Smooth muscle cell (in vitro differentiated cells): Measurements from ENCODE around the gene ADAMTSL2. TPM values are rescaled to one million over a fixed set of nuclear protein-coding genes. Genes with fewer than 3 reads are reported as not detected.

Experiments used
- DNase-seq: peaks from one replicate; lab custom pipeline; 2025; ENCODE audit not compliant: unreplicated experiment; lab: John Stamatoyannopoulos, UW
- H2AFZ ChIP-seq: fragments of 200-600 bp; sonication (generic); 2 replicates; pipeline ENCODE4 v1.6.0; 2016; ENCODE audit warnings: antibody characterized with exemption, low read depth, mild to moderate bottlenecking
- H3F3A ChIP-seq: fragments of 200-600 bp; sonication (generic); 2 replicates; pipeline ENCODE4 v1.6.0; 2017; ENCODE audit warnings: antibody characterized with exemption, low read depth
- H3K27ac ChIP-seq: fragments of 200-600 bp; sonication (generic); 2 replicates; pipeline ENCODE4 v1.5.1; 2016; ENCODE audit warnings: low read depth, mild to moderate bottlenecking
- H3K27me3 ChIP-seq: fragments of 200-600 bp; sonication (generic); 2 replicates; pipeline ENCODE4 v1.6.1; 2016; ENCODE audit warnings: low read depth, mild to moderate bottlenecking
- H3K36me3 ChIP-seq: fragments of 200-600 bp; sonication (generic); 2 replicates; pipeline ENCODE4 v1.5.1; 2016; ENCODE audit warnings: low read depth
- H3K4me1 ChIP-seq: fragments of 200-600 bp; sonication (generic); 2 replicates; pipeline ENCODE4 v1.5.1; 2016; ENCODE audit warnings: low read depth
- H3K4me2 ChIP-seq: fragments of 200-600 bp; sonication (generic); 2 replicates; pipeline ENCODE4 v1.6.0; 2016; ENCODE audit warnings: mild to moderate bottlenecking
- H3K4me3 ChIP-seq: fragments of 200-600 bp; sonication (generic); 2 replicates; pipeline ENCODE4 v1.5.1; 2016; ENCODE audit warnings: mild to moderate bottlenecking
- H3K79me2 ChIP-seq: fragments of 200-600 bp; sonication (generic); 2 replicates; pipeline ENCODE4 v1.6.0; 2016; ENCODE audit warnings: low read depth, mild to moderate bottlenecking
- H3K9ac ChIP-seq: fragments of 200-600 bp; sonication (generic); 2 replicates; pipeline ENCODE4 v1.6.0; 2016; ENCODE audit warnings: low read depth
- H3K9me3 ChIP-seq: fragments of 200-600 bp; sonication (generic); replicated peaks from 2 replicates; pipeline ENCODE4 v1.5.1; 2016; ENCODE audit warnings: low read depth
- H4K20me1 ChIP-seq: fragments of 200-600 bp; sonication (generic); 2 replicates; pipeline ENCODE4 v1.6.0; 2016; ENCODE audit warnings: low read depth
- WGBS: methylation state at CpG from one replicate; pipeline ENCODE4 v1.1.7; 2016; ENCODE audit warnings: low lambda C conversion rate; 5-methylcytosine and 5-hydroxymethylcytosine counted together
- polyA plus RNA-seq: library from polyadenylated mRNA; unstranded; fragments of >200 nt; fragmentation: Nextera tagmentation; extraction: Ambion mirVana; gene quantifications from 2 replicates; pipeline ENCODE4 v1.2.1, GENCODE V29; 2016
- total RNA-seq: library from RNA; depleted of rRNA; stranded (reverse); fragments of >200 nt; gene quantifications from 2 replicates; pipeline ENCODE4 v1.2.3, GENCODE V29; 2014
- TF ChIP-seq, protein P1 (sequence below): fragments of 200-600 bp; sonication (generic); IDR thresholded peaks from 2 replicates; pipeline ENCODE4 v1.5.1; 2017; ENCODE audit warnings: borderline replicate concordance, mild to moderate bottlenecking, antibody characterized with exemption; ENCODE audit not compliant: insufficient read depth, poor library complexity, severe bottlenecking

Gene ADAMTSL2
- total and polyA plus RNA-seq, 2 experiments from 2014 or later = 8.1 to 10.5 TPM

- Histone ChIP-seq H3K27me3 (peaks cover 29% of the 10 kb centered on the region), H3K4me3 (no peak overlapping the region), H3K27ac (no peak overlapping the region), H3K9ac (no peak overlapping the region), H3K36me3 (no peaks in the 10 kb centered on the region), H3F3A (no peaks in the 10 kb centered on the region), H3K4me1 (no peaks in the 10 kb centered on the region), H4K20me1 (no peaks in the 10 kb centered on the region), H2AFZ (no peak overlapping the region), H3K9me3 (no peaks in the 10 kb centered on the region), H3K4me2 (no peak overlapping the region), H3K79me2 (no peaks in the 10 kb centered on the region)
- WGBS = 82% methylated on average over 10 of the region's 10 CpGs
- TF ChIP-seq, protein P1, sequence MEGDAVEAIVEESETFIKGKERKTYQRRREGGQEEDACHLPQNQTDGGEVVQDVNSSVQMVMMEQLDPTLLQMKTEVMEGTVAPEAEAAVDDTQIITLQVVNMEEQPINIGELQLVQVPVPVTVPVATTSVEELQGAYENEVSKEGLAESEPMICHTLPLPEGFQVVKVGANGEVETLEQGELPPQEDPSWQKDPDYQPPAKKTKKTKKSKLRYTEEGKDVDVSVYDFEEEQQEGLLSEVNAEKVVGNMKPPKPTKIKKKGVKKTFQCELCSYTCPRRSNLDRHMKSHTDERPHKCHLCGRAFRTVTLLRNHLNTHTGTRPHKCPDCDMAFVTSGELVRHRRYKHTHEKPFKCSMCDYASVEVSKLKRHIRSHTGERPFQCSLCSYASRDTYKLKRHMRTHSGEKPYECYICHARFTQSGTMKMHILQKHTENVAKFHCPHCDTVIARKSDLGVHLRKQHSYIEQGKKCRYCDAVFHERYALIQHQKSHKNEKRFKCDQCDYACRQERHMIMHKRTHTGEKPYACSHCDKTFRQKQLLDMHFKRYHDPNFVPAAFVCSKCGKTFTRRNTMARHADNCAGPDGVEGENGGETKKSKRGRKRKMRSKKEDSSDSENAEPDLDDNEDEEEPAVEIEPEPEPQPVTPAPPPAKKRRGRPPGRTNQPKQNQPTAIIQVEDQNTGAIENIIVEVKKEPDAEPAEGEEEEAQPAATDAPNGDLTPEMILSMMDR = no peak
- no peak for DNase-seq
Measured at GRCh38 chr9:133614056-133614455, 79.6 kb downstream of the ADAMTSL2 start.

DNA sequence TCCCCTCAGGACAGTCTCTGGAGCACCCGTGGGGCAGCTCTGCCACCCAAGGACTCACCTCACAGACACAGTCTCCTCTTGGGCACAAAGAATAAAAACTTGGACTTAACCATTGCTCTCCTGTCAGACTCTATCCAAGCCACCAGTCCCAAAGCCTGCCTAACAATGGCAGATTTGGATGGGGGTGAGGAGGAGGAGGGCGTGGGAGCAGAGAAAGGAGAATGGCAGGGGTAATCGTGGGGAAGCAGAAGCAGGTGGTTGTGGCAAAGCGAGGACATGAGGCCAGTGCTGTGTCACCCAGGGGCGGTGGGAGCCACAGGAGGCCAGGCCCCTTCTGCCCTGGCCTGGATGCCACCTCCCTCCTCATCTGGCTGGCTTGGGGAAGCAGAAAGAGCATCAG lies 80.2 kb downstream of the ADAMTSL2 start:
- Histone ChIP-seq H3K4me3 (no peak overlapping the region), H3K4me2 (no peak overlapping the region), H3K79me2 (no peaks in the 10 kb centered on the region), H3K36me3 (no peaks in the 10 kb centered on the region), H2AFZ (no peak overlapping the region), H3F3A (no peaks in the 10 kb centered on the region), H3K27ac (no peak overlapping the region), H3K27me3 (peaks cover 29% of the 10 kb centered on the region), H3K9me3 (no peaks in the 10 kb centered on the region), H3K9ac (no peak overlapping the region), H3K4me1 (no peaks in the 10 kb centered on the region), H4K20me1 (no peaks in the 10 kb centered on the region)
- no peak for DNase-seq
- TF ChIP-seq, protein P1 = no peak
- WGBS = 89% methylated on average over 5 of the region's 5 CpGs

DNA sequence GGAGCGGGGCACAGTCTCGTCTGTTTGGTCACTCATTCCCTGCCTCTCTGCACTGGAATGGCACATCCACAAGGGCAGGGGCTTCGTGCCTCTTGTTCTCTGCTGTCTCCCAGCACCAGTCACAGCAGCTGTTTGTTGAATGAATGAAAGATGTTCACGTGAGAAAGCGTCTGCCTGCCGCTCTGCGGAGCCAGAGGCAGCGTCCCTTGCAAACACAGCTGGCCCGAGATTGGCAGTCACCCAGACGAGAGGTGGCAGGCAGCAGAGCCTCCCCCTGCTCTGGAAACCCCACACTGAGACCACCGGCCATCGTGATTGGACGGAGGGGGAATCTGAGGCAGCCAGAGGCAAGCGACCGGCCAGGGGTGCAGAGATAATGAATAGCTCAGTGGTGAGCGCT lies 80.7 kb downstream of the ADAMTSL2 start:
- no peak overlapping the region for H3K4me2 ChIP-seq
- H3K27ac ChIP-seq = no peak overlapping the region
- no peak overlapping the region for H3K9ac ChIP-seq
- WGBS = 82% methylated on average over 16 of the region's 16 CpGs
- TF ChIP-seq, protein P1 = no peak
- no peak overlapping the region for H2AFZ ChIP-seq
- no peaks in the 10 kb centered on the region for H3K36me3 ChIP-seq
- peaks cover 29% of the 10 kb centered on the region for H3K27me3 ChIP-seq
- H3F3A ChIP-seq = no peaks in the 10 kb centered on the region
- no peaks in the 10 kb centered on the region for H3K4me1 ChIP-seq
- H3K9me3 ChIP-seq = no peaks in the 10 kb centered on the region
- DNase-seq = no peak
- no peak overlapping the region for H3K4me3 ChIP-seq
- H4K20me1 ChIP-seq = no peaks in the 10 kb centered on the region
- no peaks in the 10 kb centered on the region for H3K79me2 ChIP-seq

DNA sequence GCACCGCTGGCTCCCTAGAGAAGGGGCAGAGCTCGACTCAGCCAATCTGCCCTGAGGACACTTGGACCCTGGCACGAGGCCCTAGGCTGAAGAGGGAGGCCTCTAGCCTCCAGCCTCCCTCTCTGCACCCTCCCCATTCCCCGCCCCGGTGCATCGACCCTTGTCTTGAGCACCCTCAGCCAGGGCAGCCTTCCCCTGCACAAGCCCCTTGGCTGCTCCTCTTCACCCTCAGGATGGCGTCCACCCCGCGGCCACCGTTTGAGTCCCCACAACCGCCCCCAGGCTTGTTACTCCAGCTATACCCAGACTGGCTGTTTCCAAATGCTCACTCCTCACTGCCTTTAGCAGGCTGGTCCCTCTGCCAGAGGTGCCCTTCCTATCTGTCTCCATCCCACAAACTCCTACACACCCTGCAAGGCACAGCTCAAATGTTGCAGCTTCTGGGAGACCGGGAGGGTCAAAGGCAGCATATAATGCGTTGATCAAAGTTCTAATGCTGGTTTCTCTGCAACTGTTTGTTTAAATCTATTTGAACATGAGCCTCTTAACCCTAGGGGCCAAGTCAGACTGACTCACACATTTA lies 81.2 kb downstream of the ADAMTSL2 start:
- Histone ChIP-seq H3K36me3 (no peaks in the 10 kb centered on the region), H3K9me3 (no peaks in the 10 kb centered on the region), H3F3A (no peaks in the 10 kb centered on the region), H3K79me2 (no peaks in the 10 kb centered on the region), H3K9ac (no peak overlapping the region), H3K4me1 (no peaks in the 10 kb centered on the region), H3K4me2 (no peak overlapping the region), H3K27ac (no peak overlapping the region), H4K20me1 (no peaks in the 10 kb centered on the region), H3K4me3 (no peak overlapping the region), H2AFZ (no peak overlapping the region), H3K27me3 (peaks cover 29% of the 10 kb centered on the region)
- DNase-seq = no peak
- 87% methylated on average over 13 of the region's 13 CpGs for WGBS
- TF ChIP-seq, protein P1 = no peak
